HG03108 (cell line): ENCODE measurements around the gene PTPRD.

Experiments
- ATAC-seq: cut with Tn5 transposase; IDR thresholded peaks from one replicate; pipeline ENCODE4 v1.9.1; 2021; ENCODE audit warnings: moderate library complexity; ENCODE audit not compliant: unreplicated experiment

PTPRD gene

DNA sequence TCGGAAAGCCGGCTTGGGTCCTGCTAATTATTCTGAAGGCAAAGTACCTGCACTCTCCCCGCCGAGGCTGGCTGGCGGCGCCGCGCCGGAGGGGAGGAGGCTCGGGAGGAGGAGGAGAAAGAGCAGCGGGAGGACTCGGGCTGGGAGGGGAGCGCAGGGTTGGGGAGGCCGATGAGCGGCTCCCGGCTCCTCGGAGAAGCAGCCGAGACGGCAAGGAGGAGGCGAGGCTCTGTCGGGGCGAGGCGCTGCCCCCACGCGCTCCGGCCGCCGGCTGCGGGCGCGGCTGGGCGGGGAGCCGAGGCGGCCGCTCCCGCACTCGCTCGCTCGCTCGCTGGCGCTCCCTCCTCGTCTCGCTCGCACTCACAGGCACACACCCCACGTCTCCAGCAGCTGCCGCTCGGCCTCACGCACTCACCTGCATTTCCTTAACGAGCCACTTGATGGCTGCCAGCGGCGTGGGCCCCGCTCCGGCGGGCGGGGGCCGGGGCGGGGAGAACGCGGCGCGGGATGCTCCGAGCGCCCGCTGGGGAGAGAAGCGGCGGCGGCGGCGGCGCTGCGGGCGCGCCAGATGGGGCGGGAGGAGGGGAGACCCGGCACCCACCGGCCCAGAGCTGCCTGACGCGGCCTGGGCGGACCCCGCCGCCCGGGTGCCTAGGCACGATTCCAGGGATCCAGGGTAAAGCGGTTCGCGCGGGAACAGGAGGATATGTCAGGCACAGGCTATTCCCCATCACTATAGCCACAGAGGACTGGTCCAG lies at the start of gene PTPRD:
Gene PTPRD, minus strand, starts transcription at position 362 of the 758 bp plus-strand sequence.
- ATAC-seq, result peak; percentile 71

DNA sequence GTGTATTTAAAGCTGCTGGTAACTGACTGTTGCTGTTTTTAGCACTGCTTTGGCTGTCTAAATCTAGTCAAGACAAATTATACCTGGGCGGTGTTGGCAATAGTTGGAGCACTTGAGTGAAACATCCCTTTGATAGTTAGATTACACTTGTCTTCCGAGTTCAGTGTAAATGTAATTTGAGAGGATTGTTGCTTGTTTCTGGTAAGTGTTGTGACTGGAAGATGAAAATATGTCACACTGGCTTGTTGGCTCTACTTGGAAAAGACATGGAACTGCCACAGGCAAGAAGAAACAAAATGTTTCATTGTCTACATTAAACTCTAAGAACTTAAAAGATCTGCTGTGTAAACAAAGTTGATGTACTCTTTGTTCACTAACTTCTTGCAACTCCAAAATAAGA lies 49.2 kb upstream of the PTPRD start:
- ATAC-seq, result no peak

DNA sequence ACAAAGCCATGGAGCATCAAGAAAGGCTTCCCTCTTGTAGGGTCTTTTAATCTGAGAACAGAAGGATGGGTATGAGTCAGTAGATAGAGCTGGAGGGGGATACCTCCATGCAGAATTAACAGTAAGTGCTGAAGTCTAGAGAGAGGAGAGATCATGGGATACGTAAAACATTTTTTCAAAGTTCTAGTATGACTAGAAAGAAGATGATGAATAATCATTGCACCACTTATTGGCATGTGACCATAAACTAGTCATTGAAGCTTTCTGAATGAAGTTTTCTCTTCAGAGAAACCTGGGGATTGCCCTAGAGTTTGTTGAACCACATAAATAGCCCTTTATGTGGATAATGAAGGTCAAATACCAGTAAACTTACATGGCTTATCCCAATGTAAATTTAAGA lies 48.6 kb upstream of the PTPRD start:
- no peak for ATAC-seq

DNA sequence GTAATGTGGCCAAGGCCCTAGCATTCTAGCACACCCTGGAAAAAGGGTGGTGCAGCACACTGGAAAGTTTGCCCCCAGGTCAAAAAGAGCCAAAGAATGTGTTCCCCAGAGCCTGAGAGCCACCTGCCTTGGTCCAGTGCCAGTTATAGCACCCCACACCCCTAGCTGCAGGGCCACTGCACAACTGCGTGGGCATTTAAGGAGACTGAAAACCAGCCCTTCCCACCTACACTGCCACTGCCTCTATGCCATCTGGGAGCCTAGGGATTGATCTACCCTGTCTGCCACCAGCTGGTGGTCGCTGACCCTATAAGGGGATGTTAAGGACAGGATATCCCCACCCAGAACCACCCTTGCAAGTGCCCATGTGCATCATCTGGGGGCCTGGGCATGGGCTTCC lies 38.2 kb upstream of the PTPRD start:
- ATAC-seq, result no peak

DNA sequence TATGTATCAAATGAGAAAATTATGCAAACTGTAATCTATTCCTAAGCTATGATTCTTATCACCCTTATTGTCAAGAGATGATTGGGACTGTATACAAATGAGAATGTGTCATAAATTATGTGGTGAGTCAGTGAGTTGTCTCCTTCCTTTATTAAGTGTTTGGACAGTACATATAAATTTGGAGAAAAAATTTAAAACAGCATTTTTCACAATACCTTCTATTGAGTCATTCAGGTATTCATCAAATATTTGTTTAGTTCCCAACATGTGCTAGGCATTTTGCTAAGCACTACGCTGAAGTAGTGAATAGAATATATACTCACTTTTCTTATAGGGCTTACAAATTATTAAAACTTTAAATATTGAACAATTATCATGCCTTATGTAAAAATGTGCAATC lies 36.3 kb upstream of the PTPRD start:
- ATAC-seq, result no peak

DNA sequence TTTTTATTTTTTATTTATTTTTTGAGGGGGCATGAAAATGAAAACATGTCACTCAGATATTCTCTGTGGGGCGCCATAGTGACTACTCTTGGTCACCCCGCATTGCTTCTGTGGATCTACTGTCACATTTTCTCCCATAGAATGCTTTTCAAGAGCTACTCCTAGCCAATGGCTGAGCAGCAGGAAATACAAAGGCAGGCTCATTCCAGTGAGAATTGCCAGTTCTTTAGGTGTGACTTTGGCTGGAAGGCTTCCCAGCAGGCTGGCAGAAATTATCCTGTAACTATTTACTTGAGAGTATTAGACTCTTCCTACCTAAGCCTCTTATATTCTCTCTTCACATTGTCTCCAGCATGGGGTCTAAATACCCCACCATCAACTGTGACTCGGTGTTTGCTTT lies 21.0 kb upstream of the PTPRD start:
- ATAC-seq, result no peak

DNA sequence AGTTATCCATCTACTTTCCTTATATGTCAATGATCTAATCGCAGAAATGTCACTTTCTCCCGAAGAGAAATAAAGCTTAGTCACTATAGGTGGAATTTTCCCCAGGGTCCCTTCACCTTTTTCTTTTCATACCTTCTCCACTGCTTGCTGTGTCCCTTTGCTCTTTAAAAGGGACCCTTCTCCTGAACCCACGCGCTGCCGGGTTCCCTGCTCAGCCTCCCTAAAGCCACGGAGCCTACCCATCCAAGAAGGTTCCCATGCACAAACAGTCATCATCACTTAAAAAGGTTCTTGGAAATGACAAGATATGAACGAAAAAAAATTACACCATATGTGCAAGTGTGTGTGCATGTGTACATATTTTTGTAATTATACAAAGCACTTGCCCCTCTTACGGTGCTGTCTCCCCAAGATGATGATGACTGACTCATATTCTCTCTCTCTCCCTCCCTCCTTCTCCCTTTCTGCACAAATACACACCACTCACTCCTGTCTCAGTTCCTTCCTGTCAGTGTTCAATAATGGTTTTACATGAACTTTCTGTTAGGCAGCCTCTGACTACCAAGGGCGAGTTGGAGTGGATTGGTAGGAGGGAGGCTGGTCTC lies 1.5 kb upstream of the PTPRD start:
- ATAC-seq, result no peak

DNA sequence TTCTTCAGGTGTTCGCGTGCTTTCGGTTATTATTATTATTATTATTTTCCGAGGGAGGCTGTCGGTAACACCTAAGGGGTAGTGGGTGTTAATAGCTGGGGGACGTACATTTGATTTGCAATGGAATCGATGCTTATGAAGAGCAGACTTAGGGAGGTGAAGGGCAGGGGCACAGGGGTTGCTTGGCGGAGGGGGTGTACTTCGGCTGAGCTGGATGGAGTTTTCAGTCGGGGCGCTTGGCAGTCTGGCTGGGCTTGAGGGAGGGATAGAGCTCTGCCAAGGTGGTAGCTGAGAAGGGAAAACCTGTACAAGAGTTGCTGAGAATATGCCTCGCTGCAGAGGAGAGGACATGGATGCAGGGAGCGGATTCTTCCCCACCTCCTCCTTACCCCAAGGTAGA lies 617 bp upstream of the PTPRD start:
- no peak for ATAC-seq

DNA sequence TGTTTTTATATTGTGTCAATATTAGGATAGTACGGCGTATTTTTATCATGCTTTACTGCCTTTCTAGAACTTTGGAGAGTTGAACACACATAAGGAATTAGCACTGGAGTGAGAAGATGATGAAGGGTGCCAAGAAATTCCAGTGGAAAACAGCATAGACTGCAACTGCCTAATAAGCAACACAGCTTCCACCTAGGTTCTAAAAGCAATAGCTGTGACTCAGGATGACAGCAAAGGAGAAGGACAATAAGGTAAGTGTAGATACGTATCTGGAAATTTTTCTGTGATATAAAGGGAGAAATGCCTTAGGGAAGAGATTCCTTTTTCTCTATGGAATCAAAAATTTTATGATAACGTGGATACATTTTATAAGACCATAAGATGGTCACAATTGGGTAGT lies 7.4 kb downstream of the PTPRD start:
- ATAC-seq, result no peak

DNA sequence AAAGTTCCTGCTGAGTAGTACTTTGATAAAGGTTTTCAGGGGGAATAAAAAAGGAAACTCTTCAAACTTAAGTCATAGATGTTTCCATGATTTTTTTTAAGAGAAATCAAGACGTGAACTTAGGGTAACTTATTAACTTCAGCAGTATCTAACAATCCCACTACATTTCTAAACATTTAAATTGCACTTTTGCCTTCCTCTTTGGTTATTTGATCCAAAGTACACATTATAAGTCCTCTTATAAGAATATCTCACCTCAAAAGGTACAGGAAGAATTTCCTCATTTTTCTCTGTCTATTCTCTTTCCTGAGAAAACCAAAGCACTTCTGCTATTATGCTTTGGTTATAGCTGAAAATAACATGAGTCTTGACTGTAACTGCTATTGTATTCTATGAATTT lies 7.9 kb downstream of the PTPRD start:
- ATAC-seq, result no peak

DNA sequence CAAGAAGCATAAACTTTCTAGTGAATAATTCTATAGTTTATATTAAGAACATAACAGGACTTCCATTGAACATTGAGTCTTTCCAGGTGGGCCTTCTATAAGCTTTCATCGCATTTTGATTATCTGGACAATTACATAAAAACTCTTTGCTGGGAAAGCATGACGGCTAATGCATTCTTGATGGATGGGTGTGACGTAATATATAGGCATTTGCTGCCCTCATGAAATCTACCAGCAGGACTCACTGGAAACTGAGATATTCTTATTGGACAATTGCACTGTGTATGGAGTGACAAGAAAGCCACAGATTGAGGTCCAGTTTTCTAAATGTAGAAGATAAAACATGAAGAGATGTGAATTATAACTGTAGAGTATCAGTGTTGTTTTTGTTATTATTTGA lies 15.0 kb downstream of the PTPRD start:
- no peak for ATAC-seq

DNA sequence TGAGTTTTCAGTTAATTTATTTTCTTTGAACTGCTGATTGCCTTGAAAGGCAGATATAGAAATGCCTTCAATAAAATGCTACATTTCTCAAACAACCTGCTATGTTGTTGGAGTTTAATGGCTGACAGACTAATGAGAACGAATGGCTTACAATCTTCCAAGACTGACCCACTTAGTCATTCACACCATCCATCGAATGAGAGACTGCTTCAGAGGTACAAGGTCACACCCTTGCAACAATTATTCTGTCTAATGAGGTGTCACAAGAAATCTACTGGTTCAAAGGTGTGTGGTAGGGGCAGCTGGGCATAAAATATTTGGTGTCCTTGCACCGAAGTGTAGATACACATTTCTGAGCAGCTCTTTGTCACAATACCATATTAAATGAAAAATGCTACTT lies 18.3 kb downstream of the PTPRD start:
- no peak for ATAC-seq

DNA sequence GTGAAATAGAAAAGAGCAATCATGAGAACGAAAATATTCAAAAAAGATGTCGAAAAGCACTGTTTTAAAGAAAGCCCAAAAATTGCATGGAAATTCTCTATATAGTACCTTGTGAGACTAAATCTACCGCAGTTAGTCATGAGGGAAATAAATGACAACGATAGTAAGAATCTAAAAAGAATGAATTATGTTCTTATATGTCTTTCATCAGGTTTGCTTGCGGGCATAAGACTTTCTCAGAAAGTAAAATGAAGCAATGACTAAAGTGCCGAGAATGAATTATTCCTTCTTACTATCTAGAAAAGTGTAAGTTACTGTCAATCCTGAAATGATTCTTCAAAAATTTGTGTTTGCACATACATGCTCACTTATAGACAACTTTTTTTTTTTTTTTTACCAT lies 26.4 kb downstream of the PTPRD start:
- ATAC-seq, result no peak

DNA sequence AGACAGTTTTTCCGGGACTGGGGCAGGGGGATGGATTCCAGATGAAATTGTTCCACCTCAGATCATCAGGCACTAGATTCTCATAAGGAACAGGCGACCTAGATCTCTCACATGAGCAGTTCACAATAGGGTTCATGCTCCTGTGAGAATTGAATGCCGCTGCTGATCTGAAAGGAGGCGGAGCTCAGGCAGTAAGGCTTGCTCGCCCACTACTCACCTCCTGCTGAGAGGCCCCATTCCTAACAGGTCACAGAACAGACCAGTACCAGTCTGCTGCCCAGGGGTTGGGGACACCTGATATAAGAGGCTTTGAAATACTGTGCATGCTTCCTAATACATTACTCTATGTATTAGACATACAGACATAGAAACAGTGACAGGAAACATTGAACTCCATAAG lies 41.1 kb downstream of the PTPRD start:
- no peak for ATAC-seq

DNA sequence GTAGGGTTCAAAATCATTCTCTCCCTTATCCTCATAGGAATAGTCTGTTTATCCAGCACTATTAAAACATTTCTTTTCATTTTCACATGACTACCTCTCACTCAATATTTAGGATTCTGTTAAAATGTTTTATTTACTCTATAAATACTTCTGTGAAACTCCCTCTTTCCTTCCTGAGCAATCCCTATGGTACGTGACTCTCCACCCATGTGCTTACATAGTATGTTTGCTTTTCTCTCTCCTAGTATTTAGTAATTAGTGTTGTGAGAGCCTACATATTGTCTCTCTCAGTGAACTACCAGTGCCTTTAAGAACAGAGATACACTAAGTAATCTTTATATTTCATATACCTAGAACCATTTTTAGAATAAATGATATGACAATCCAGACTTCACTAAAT lies 46.0 kb downstream of the PTPRD start:
- ATAC-seq, result no peak

DNA sequence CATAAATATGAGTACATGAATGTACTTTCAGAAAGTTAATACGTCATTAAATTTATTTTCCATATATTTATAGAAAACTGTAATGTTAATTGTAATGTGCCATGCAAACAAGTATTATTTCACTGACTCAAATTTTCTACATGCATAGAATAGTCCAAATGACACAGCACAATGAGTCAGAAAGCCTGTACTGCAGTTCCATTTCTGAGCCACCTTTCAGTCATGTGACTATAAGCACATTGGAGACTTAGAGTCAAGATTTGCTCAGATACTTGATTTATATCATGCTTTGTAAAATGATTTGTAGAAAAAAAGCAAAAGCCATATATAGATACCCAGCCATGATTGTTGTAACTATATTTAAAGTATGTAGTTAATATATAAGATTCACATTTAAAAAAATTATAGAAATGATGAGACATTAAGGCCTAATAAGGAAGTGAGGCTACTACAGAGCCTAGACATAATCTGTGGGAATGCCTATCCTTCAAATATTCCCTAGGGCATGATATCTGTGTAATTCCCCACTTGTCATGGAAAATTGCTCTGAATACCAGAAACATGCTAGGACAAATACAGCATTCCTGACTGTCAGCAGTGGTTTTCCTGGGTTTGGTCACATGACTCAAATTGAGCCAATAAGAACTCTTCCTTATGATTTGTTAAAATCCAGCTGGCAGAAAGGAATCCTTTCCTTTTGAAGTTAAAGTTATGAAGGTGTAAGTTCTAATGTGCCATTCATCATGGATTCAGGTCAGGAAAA lies 50.0 kb downstream of the PTPRD start:
- no peak for ATAC-seq

DNA sequence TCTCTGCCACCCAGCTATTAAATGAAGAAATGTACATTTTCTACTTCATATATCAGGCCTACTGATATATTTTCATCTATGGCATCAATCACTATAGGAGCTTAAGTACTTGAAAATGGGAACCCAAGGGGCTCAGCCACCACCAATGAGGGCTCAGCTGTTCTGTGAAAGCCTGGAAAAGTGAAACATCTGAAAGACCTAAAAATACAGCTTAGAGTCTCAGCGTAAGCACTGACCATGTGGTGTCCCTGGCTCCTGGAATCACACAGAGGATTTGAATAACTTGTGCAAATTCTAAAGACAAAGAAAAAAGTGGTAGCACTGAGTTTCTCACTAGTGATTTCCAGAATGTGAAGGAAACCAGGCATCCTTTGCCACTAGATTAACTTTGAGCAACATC lies 64.5 kb downstream of the PTPRD start:
- no peak for ATAC-seq

DNA sequence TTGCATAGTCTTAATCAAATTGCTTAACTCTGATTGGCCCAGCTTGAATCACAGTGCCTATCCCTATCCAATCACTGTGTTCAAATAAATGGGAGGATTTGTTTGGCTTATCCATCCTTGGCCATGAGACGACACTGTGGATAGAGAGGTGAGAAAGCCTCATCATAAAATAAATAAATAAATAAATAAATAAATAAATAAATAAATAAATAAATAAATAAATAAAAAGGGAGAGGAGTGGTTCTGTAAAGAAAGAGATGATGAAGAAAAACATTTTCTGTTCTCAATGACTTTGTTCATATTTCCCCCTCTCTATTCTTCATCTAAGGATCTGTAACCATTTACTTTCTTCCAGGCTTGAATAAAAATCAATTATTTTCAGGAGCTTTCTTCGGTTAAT lies 74.7 kb downstream of the PTPRD start:
- ATAC-seq, result no peak

DNA sequence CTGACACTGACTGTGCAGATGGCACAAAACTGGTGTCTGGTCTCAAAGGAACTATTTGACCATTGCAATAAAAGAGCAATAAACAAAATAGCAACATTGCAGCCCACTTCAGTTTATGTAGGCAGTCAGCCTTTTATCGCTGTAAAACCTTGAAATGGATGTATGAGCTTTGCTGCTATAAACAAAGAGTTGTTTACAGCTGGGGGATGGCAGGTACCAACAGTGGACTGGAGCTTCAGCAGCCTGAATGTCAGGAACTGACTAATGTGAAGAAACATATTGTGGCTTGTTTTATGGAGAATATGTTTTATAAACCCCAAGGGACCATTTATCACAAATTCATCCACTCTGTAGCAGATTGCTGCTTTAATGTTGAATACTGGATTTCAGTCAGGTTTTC lies 78.0 kb downstream of the PTPRD start:
- ATAC-seq, result no peak

DNA sequence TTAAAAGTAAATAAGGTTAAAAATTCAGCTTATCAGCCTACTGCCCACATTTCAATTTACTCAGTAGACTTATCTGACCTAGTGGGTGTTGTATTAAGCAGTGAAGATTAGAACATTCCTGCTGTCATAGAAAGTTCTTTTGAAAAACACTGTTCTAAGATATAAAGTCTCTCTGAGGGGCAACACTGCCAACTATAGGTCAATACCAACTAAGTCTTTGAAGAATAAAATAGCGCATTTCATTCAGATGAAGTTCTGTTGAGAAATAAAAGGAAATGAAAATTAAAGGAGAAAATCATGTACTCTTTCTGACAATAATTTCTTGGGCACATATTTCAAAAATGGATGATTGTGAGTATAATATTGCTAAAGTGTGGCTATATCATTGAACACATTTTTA lies 86.8 kb downstream of the PTPRD start:
- no peak for ATAC-seq

DNA sequence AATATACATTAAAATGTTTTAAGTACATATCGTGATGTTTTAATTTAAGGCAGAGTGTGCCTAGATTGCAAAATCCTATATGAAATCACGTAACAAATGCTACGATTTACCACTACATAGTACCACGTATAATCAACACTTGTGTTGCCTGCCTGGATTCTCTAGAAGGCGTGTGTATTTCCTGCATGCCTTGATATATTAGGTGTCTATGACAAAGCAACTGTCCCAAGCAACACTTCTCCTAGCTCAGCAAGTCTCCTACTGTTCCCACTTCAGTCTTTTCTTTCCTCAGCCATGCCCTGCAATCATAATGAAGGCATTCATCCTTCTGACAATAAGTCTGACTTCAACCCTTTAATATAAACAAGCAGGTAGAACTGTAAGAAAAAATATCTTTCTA lies 89.6 kb downstream of the PTPRD start:
- ATAC-seq, result no peak

DNA sequence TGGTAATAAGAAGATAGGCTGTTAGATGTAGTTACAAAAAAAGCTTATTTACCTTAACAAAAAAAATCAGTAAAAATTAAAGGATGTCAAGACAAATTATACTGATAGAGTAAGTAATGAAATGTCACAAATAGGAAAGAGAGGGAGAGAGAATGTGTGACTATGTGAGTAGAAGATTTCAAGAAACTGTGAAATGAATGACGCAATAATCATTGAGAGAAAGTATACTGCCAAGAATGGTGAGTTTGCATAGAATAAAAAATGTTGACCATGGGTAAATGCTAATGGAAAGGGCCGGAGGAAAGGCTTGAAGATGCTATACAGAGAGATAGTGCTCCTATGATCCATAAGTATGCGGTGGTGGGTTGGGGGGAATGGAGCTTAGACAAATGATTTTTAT lies 100.7 kb downstream of the PTPRD start:
- no peak for ATAC-seq
